Hepatic stellate cell (primary cell): ENCODE results near the gene FEZ2.
A peak's percentile ranks its signal among the peaks of the same experiment; 100 is the strongest.

Experiments used
- DNase-seq: peaks from one replicate; pipeline ENCODE4 v3.0.0; 2011; ENCODE audit warnings: low spot score

FEZ2 gene

GRCh38 chr2:36587101-36587500, 10.9 kb downstream of the FEZ2 start:
- DNase-seq = no peak

- DNase-seq = no peak
Measured at GRCh38 chr2:36586672-36587071, 11.3 kb downstream of the FEZ2 start.

- DNase-seq = no peak
Measured at GRCh38 chr2:36584148-36584794, 13.7 kb downstream of the FEZ2 start.

DNA sequence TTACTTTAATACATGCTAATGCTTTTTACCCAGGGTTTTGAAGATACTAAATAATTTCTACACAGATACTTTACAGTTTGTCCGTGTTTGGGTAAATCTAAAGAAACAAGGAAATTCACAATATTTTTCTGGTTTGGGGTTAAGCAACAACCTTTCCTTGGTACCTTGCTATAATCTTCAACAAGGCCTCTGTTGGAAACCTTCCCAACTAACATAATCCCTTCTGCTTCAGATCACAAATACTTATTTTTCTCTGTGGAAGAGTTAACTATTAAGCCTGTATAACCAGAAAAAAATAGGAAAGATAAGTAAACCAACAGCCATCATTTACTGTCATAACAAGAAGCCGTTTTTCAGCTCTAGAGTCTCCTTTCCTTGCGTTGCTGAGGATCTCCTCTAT, 15.0 kb downstream of the FEZ2 start:
- no peak for DNase-seq

- DNase-seq = no peak
Measured at GRCh38 chr2:36582538-36582937, 15.4 kb downstream of the FEZ2 start.

DNA sequence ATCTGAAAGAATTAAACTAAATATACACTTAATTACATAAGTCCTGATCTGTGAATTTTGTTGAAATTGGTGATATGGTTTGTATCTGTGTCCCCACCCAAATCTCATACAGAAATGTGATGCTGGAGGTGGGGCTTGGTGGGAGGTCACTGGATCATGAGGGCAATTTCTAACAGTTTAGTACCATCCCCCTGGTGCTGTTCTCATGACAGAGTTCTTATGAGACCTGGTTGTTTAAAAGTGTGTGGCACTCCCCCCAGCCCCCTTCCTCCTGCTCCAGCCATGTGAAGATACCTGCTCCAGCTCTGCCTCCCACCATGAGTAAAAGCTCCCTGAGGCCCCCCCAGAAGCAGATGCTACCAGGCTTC, 18.7 kb downstream of the FEZ2 start:
- no peak for DNase-seq

GRCh38 chr2:36578343-36579296, 19.3 kb downstream of the FEZ2 start:
- no peak for DNase-seq

GRCh38 chr2:36577884-36578283, 20.1 kb downstream of the FEZ2 start:
- DNase-seq = no peak

- no peak for DNase-seq
Measured at GRCh38 chr2:36574560-36574959, 23.4 kb downstream of the FEZ2 start.

GRCh38 chr2:36573165-36573564, 24.8 kb downstream of the FEZ2 start:
- DNase-seq = no peak

DNA sequence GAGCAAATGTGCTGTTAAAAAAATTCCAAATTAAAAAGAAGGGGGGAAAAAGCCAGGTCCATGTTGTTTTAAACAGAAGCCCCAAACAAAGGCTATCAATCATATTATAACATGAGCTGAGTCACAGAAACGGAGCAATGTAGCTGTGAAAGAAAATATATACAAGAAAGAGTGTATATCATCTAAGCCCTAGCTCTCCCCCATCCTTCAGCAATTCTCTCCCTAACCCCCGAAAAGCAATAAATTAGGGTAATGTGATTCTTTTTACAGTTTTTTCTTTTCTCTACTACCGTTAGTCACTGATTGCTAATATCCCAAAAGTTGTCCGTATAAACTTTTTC, 25.3 kb downstream of the FEZ2 start:
- DNase-seq = no peak

GRCh38 chr2:36572054-36572718, 25.8 kb downstream of the FEZ2 start:
- DNase-seq = no peak

DNA sequence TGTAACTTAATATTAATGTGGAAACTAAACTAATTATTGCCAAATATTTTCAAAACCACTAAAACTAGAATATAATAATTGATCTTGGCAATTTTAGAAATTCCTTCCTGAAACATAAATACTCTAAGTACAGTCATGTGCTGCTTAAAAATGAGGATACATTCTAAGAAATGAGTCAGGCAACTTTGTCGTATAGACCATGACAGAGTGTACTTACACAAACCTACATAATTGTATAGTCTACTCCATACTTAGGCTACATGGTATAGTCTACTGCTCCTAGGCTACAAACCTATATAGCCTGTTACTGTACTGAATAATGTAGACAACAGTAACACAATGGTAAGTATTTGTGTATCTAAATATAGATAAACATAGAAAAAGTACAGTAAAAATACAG, 27.6 kb downstream of the FEZ2 start:
- DNase-seq = no peak

GRCh38 chr2:36569267-36569856, 28.6 kb downstream of the FEZ2 start:
- no peak for DNase-seq

DNA sequence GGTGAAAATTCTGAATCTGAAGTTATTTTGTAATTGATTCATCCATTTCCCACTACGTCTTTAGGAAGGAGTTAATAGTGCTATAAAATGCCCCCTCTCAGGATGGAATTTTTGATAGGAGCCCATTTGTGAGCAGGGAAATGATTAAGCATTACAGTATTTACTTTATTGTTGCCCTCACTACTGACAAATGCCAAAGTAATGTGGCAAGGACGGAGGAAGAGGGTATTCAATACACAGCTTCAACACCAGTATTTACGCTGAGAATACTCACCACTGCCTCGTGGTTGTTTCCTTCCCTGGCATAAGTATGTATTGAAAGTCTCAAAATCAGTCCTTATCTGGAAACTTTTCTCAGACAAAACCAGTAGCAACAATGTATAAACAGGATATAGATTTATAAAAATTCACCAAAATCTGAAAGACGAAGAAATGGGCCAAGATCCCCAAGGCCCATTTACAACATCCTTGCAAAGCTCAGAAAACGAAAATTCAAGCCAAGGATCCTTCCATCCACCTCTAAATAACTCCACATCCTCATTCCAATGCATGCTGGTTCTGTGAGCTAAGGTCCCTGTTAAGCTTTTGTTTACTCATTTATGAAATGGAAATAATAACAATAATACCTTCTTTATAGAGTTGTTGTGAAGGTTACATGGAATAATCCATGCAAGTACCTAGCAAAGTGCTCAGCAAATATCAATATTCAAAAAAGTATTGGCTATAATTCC, 29.3 kb downstream of the FEZ2 start:
- peak; percentile 12 for DNase-seq

DNA sequence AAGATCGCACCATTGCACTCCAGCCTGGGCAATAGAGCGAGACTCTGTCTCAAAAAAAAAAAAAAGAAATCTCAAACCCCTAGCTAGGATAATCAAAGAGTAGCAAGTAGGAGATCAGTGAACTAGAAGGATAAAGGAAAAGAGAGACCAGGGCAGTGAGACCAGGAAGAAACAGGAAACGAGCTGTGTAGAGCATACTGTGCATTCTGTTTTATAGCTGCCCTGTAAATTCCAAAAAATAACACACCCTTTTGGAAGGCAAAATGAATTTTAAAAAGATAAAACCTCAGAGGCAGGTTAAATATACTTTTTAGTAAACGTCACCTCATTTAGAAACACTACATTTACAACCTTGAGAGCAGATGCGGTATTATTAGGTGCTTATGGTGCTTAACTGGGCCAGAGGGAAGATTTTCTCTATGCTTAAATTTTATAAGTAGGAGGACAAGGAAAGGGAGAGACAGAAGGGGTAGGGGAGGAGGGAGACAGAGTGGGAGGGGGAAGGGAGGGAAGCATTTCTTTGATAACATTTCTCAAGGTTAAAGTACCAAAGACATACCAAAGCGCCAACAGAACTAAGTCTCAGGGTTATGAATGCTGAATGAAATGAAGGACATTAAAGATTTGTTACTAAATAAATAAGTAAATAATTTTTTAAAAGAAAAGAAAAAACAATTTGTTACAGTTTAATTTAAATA, 30.1 kb downstream of the FEZ2 start:
- DNase-seq = no peak

- DNase-seq = no peak
Measured at GRCh38 chr2:36566887-36567286, 31.1 kb downstream of the FEZ2 start.

DNA sequence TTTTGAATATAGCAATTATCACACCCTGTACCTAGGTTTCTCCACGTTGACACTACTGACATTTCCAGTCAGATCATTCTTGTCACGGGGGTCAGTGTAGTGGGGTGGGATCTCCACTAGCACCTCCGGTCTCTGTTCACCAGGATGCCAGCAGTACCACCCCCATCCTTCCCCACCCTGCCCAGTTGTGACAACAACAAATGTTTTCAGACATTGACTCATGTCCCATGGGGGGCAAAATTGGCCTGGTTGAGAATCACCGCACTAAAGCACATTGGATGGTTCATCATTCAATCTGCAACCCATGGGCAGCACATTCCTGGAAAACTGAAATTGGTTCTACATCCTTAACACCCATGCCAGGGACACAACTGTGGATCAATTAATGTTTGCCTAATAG, 32.3 kb downstream of the FEZ2 start:
- DNase-seq = no peak

GRCh38 chr2:36564377-36564930, 33.5 kb downstream of the FEZ2 start:
- DNase-seq = no peak

GRCh38 chr2:36562973-36563532, 34.9 kb downstream of the FEZ2 start:
- no peak for DNase-seq

GRCh38 chr2:36562240-36562639, 35.7 kb downstream of the FEZ2 start:
- peak; percentile 10 for DNase-seq
